Breast epithelium (tissue), 3 donors: Measurements from ENCODE around the gene FTH1.

ENCODE experiments used
- POLR2A ChIP-seq: fragments of 450-650 bp; IDR thresholded peaks from one replicate; pipeline ENCODE4 v1.6.1; 2016; ENCODE audit warnings: antibody characterized with exemption, mild to moderate bottlenecking, moderate library complexity
- POLR2AphosphoS5 ChIP-seq, 3 donors: sonication (generic); formaldehyde crosslinking; IDR thresholded peaks; one replicate each; pipeline ENCODE4 v1.6.1; 2017; ENCODE audit warnings: antibody characterized with exemption in 3 of 3
- TF ChIP-seq, protein P1 (sequence below), 3 donors: fragments of 450-650 bp; IDR thresholded peaks; one replicate each; pipeline ENCODE4 v1.5.1; 2016 to 2017; ENCODE audit warnings: antibody characterized with exemption in 3 of 3, mild to moderate bottlenecking in 3 of 3, moderate library complexity in 3 of 3

- TF ChIP-seq, protein P1, sequence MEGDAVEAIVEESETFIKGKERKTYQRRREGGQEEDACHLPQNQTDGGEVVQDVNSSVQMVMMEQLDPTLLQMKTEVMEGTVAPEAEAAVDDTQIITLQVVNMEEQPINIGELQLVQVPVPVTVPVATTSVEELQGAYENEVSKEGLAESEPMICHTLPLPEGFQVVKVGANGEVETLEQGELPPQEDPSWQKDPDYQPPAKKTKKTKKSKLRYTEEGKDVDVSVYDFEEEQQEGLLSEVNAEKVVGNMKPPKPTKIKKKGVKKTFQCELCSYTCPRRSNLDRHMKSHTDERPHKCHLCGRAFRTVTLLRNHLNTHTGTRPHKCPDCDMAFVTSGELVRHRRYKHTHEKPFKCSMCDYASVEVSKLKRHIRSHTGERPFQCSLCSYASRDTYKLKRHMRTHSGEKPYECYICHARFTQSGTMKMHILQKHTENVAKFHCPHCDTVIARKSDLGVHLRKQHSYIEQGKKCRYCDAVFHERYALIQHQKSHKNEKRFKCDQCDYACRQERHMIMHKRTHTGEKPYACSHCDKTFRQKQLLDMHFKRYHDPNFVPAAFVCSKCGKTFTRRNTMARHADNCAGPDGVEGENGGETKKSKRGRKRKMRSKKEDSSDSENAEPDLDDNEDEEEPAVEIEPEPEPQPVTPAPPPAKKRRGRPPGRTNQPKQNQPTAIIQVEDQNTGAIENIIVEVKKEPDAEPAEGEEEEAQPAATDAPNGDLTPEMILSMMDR (IDR thresholded peaks at IDR 0.05) = no peak
- TF ChIP-seq POLR2A (no peak), POLR2AphosphoS5 (IDR thresholded peaks at IDR 0.05) (no peak)
These were observed 39.9 kb downstream of the FTH1 start for GRCh38 chr11:61927501-61927900.
